ENCODE measurements around the gene DMWD. TPM values are rescaled to one million over a fixed set of nuclear protein-coding genes. Genes with fewer than 3 reads are reported as not detected.

The DMWD gene
- total RNA-seq, 1 donor = 53.5 TPM

- no peak for TF ChIP-seq CTCF (IDR thresholded peaks at IDR 0.05; ENCODE audit: insufficient read depth, low read depth, low read length)
- no peak overlapping the region for H3K4me3 ChIP-seq (ENCODE audit: low read depth, low read length)
- DNase-seq (ENCODE audit: low read depth) = no peak
These were observed 21.2 kb downstream of the DMWD start for GRCh38 chr19:45771311-45771933.

GRCh38 chr19:45770192-45771101 is 22.2 kb downstream of the DMWD start:
- peak overlapping the region; percentile 73 for H3K4me3 ChIP-seq (ENCODE audit: low read depth, low read length)
- peak; percentile 99 for DNase-seq (ENCODE audit: low read depth)
- peak; percentile 85 for TF ChIP-seq CTCF (IDR thresholded peaks at IDR 0.05; ENCODE audit: insufficient read depth, low read depth, low read length)

GRCh38 chr19:45769821-45770191 is 22.8 kb downstream of the DMWD start:
- H3K4me3 ChIP-seq (ENCODE audit: low read depth, low read length) = peak overlapping the region; percentile 73
- TF ChIP-seq CTCF (IDR thresholded peaks at IDR 0.05; ENCODE audit: insufficient read depth, low read depth, low read length) = no peak
- DNase-seq (ENCODE audit: low read depth) = peak; percentile 46

- H3K4me3 ChIP-seq (ENCODE audit: low read depth, low read length) = peak within 1 kb of the TSS; percentile 73
- DNase-seq (ENCODE audit: low read depth) = peak; percentile 99
- no peak for TF ChIP-seq CTCF (IDR thresholded peaks at IDR 0.05; ENCODE audit: insufficient read depth, low read depth, low read length)
These were observed 23.5 kb downstream of the DMWD start, which contains the start of gene SIX5 for GRCh38 chr19:45768984-45769782. SIX5 (minus strand) TSS chr19:45769252; CDS start chr19:45768844, 408 bp downstream.

- no peak for TF ChIP-seq CTCF (IDR thresholded peaks at IDR 0.05; ENCODE audit: insufficient read depth, low read depth, low read length)
- DNase-seq (ENCODE audit: low read depth) = peak; percentile 57
- peak overlapping the region; percentile 72 for H3K4me3 ChIP-seq (ENCODE audit: low read depth, low read length)
These were observed 24.0 kb downstream of the DMWD start for GRCh38 chr19:45768655-45768983.

GRCh38 chr19:45767881-45768654 is 24.6 kb downstream of the DMWD start:
- no peak for TF ChIP-seq CTCF (IDR thresholded peaks at IDR 0.05; ENCODE audit: insufficient read depth, low read depth, low read length)
- DNase-seq (ENCODE audit: low read depth) = peak; percentile 72
- H3K4me3 ChIP-seq (ENCODE audit: low read depth, low read length) = peak overlapping the region; percentile 72
